Choroid plexus epithelial cell (primary cell): ENCODE data around the gene SF3A1.

Experiments used
- DNase-seq: peaks from one replicate; pipeline ENCODE4 v3.0.0-alpha.2; 2010; ENCODE audit warnings: low read depth
- H3K4me3 ChIP-seq: 2 replicates; pipeline ENCODE4 v1.5.1; 2011; ENCODE audit warnings: low read depth, mild to moderate bottlenecking, control low read depth, low read length, moderate library complexity
- TF ChIP-seq, protein P1 (sequence below): conservative IDR thresholded peaks from 2 replicates; pipeline ENCODE4 v1.5.1; 2011; ENCODE audit warnings: low read depth, mild to moderate bottlenecking, control low read depth, inconsistent platforms, low read length, moderate library complexity

SF3A1 gene

DNA sequence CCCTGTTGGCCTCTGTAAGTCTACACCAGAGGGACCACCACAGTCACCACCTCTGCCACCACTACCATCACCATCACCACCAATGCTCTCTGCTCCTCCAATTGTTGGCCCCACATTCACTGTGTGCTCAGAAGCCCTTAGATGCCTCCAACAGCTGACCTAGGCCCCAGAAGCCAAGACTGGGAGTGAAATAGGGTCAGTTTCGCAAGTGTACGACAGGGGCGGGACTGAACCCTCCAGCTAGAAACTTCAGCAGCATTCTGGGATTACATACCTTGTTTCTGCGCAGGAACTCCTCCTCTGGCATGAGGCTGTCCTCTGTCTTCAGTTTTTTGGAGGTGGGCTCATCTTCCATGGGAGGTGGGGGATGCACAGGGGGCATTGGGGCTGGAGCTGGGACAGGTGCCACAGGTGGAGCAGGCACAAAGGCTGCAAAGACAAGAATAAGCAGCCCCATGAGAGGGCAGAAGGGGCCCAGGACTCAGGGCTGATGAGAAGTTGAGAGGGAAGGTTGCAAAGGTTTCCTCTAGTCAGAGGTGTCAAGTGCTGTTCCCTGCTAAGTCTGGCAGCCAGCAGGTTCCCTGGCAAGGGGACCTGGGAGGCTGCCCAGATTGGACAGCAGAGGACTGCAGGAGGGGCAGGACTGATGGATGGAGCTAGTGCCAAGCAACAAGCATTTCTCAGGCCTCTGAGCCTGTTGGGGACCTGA, 19.8 kb downstream of the SF3A1 start:
- TF ChIP-seq, protein P1, sequence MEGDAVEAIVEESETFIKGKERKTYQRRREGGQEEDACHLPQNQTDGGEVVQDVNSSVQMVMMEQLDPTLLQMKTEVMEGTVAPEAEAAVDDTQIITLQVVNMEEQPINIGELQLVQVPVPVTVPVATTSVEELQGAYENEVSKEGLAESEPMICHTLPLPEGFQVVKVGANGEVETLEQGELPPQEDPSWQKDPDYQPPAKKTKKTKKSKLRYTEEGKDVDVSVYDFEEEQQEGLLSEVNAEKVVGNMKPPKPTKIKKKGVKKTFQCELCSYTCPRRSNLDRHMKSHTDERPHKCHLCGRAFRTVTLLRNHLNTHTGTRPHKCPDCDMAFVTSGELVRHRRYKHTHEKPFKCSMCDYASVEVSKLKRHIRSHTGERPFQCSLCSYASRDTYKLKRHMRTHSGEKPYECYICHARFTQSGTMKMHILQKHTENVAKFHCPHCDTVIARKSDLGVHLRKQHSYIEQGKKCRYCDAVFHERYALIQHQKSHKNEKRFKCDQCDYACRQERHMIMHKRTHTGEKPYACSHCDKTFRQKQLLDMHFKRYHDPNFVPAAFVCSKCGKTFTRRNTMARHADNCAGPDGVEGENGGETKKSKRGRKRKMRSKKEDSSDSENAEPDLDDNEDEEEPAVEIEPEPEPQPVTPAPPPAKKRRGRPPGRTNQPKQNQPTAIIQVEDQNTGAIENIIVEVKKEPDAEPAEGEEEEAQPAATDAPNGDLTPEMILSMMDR: no peak
- no peak overlapping the region for H3K4me3 ChIP-seq
- DNase-seq: no peak

DNA sequence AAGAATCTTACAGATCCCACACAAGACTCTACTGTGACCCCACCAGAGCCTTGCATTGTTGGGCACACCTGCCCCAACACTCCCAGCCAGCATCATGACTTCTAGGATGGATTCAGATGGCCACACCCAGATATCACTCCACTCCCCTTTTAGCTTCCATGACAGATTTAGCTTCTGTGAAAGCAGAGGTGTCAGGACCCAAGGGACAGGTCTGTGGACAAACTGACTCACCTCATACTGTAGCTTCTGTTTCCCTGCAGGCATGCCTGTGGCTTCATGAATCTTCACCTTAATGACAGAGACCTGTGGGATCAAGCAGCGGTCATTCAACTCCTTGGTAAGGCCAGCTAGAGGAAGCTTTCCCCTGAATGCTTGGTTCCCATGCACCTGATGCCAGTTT, 21.5 kb downstream of the SF3A1 start:
- TF ChIP-seq, protein P1: no peak
- no peak for DNase-seq

DNA sequence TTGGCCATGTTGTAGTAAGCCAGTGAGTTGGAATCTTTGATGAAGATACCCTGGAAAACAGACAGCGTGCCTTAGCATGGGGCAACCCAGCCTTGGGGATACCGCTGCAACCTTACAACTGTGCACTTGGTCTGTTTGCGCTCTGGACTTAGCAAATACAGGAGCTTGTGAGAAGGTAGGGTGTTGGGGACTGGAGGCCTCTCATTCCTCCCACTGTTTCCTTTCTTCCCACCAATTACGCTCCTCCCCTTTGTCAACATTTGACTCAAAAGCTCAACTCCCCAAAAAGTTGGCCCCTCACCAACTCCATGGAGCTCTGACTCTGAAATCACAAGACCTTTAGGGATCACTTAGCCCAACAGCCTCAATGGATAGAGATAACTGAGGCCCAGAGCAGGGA, 22.0 kb downstream of the SF3A1 start:
- no peak overlapping the region for H3K4me3 ChIP-seq
- TF ChIP-seq, protein P1: no peak
- no peak for DNase-seq

More for the DNA sequence above, 21.5 kb downstream of the SF3A1 start:
- H3K4me3 ChIP-seq: no peak overlapping the region

DNA sequence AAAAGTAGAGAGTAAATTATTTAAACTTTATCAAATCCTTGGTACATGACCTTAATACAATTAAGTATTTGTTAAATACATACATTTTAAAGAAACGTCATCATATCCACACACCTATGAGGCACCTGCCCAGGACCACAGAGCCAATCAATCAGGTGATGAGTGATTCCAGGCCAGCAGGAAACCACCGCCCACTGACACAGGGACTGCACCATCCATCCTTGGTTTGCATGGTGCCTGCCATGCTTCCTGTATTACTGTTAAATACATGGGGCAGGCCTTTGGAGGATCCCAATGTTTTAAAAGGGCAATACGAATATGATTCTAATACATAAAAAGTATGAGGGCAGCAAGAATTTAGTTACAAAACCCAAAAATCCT, 23.0 kb downstream of the SF3A1 start:
- TF ChIP-seq, protein P1: no peak
- no peak for DNase-seq

DNA sequence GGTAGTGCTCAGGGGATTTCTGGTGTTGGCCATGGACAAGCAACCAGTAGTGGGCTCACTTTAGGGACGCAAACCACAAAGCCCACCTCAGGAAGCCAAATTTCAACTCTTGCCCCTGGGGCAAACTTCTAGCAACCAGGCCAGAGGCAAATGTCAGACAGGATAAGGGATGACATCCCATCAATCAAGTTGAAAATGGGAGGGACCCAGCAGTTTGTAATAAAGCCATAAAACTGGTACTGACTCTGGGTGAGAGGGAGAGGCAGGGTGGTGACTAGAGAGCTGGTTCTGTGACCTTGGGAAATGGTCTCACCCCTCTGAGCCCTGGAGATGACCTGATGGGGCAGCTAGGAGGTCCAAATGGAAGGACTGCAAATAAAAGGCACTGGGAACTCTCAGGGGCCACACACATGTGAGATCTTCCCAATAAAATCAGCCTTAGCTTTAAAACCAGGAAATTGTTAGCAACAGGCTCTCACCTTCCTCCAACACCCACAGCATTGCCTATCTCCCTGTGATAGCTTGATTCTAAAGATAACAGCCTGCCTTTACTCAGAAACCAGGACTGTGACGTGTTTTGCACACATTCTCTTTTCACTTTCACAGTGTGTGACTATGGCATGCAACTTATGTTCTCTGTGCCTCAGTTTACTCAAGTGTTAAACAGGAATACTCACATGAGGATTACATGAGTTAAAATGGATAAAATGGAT, 23.5 kb downstream of the SF3A1 start:
- TF ChIP-seq, protein P1: no peak

More for the DNA sequence above, 23.0 kb downstream of the SF3A1 start:
- H3K4me3 ChIP-seq: no peak overlapping the region

DNA sequence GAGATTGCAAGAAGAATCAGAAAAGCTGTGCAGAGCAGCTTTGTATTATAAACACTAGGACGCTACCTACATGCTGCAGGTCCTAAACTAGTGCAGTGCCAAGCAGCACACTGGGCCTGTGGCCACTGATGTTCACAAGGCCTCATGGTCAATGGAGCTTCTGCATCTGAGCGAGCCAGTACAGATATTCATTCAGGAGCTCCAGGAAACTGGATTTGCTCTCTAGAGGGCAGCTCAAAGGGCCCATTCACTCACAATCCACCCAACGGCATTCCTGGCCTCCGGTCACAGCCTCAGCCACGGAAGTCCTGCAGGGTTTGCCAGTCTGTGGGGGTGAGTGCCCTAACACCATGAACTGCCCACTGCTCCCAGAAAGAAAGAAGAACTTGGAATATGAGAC, 24.1 kb downstream of the SF3A1 start:
- no peak overlapping the region for H3K4me3 ChIP-seq
- TF ChIP-seq, protein P1: no peak
- no peak for DNase-seq

More for the DNA sequence above, 23.5 kb downstream of the SF3A1 start:
- no peak overlapping the region for H3K4me3 ChIP-seq
- no peak for DNase-seq
